Panc1 (cell line): Measurements from ENCODE around the gene MPZL1. TPM values are rescaled to one million over a fixed set of nuclear protein-coding genes. Genes with fewer than 3 reads are reported as not detected.

ENCODE experiments used
- ATAC-seq: fragments of 200-7000 bp; cut with Tn5 transposase; 2 replicates; pipeline ENCODE4 v1.9.1; 2020; ENCODE audit warnings: mild to moderate bottlenecking, moderate library complexity
- BruUV-seq: library from RNA; stranded (reverse); fragments of 400-500 nt; replicated peaks from 2 replicates; lab custom pipeline; 2021; lab: Mats Ljungman, UMichigan
- CTCF ChIA-PET: fragments of 300-600 bp; sonication (Branson Sonifier 250); formaldehyde crosslinking; loops from one replicate; lab custom pipeline; 2022; ENCODE audit warnings: antibody characterized with exemption; lab: Charles Lee
- POLR2A ChIA-PET: fragments of 300-600 bp; sonication (Branson Sonifier 250); formaldehyde crosslinking; loops from one replicate; lab custom pipeline; 2022; ENCODE audit warnings: antibody characterized with exemption; lab: Charles Lee
- DNase-seq: peaks from one replicate; pipeline ENCODE4 v3.0.0-alpha.2; 2010; ENCODE audit warnings: low read depth, low spot score
- H3K27ac ChIP-seq: 2 replicates; pipeline ENCODE4 v1.5.1; 2011; ENCODE audit warnings: mild to moderate bottlenecking, low read length, inconsistent platforms
- H3K27me3 ChIP-seq: fragments of 200-500 bp; sonication (Bioruptor generic); 2 replicates; pipeline ENCODE4 v1.6.0; 2014; ENCODE audit warnings: low read length, inconsistent platforms; ENCODE audit not compliant: control insufficient read depth, insufficient read depth
- H3K36me3 ChIP-seq: fragments of 200-500 bp; sonication (Bioruptor generic); 2 replicates; pipeline ENCODE4 v1.5.1; 2014; ENCODE audit warnings: inconsistent platforms, mild to moderate bottlenecking, low read length, moderate library complexity; ENCODE audit not compliant: control insufficient read depth, insufficient read depth
- H3K4me1 ChIP-seq: 2 replicates; pipeline ENCODE4 v1.5.1; 2011; ENCODE audit warnings: inconsistent platforms, mild to moderate bottlenecking, low read length, moderate library complexity; ENCODE audit not compliant: control insufficient read depth, insufficient read depth
- H3K4me3 ChIP-seq, 2 experiments: 2 replicates each; pipeline ENCODE4 v1.5.1; 2011 to 2012; ENCODE audit warnings: low read depth in 2 of 2, low read length in 2 of 2, mild to moderate bottlenecking in 2 of 2, inconsistent platforms in 1 of 2, moderate library complexity in 1 of 2
- H3K9me3 ChIP-seq: fragments of 200-500 bp; sonication (Bioruptor generic); 2 replicates; pipeline ENCODE4 v1.5.1; 2014; ENCODE audit warnings: low read depth, mild to moderate bottlenecking, inconsistent platforms, low read length, moderate library complexity; ENCODE audit not compliant: control insufficient read depth, insufficient read depth
- CTCF ChIP-seq: fragments of 450-650 bp; IDR thresholded peaks from 2 replicates; pipeline ENCODE4 v1.5.1; 2017; ENCODE audit warnings: mild to moderate bottlenecking
- POLR2AphosphoS5 ChIP-seq: IDR thresholded peaks from 2 replicates; pipeline ENCODE4 v1.6.1; 2012; ENCODE audit warnings: mild to moderate bottlenecking, low read depth, low read length, moderate library complexity
- REST ChIP-seq, 2 experiments: IDR thresholded peaks; 2 replicates each; pipeline ENCODE4 v1.6.1; 2011 to 2012; ENCODE audit warnings: low read depth in 2 of 2, control low read depth in 1 of 2, low read length in 1 of 2, mild to moderate bottlenecking in 1 of 2, moderate library complexity in 1 of 2; ENCODE audit not compliant: insufficient read depth in 1 of 2
- SIN3A ChIP-seq: IDR thresholded peaks from 2 replicates; pipeline ENCODE4 v1.6.1; 2012; ENCODE audit warnings: low read depth, mild to moderate bottlenecking, low read length, moderate library complexity, borderline replicate concordance; ENCODE audit not compliant: insufficient read depth
- TCF7L2 ChIP-seq: IDR thresholded peaks from 2 replicates; pipeline ENCODE4 v1.6.1; 2011; ENCODE audit warnings: mild to moderate bottlenecking, low read depth, low read length, inconsistent platforms
- in situ Hi-C: cut with HindIII; loops from 2 replicates; pipeline ENCODE4 v1.10.0; 2016; ENCODE audit warnings: low sequenced_read_pairs, low pct_unique_long_range_greater_than_20kb
- intact Hi-C: fragments of 100-400 bp; cut with micrococcal nuclease; formaldehyde crosslinking; loops from one replicate; pipeline ENCODE4 v1.10.0; 2022; ENCODE audit not compliant: unreplicated experiment
- total RNA-seq: library from RNA; stranded (reverse); gene quantifications from one replicate; pipeline ENCODE4 v1.2.1, GENCODE V29; 2021; ENCODE audit not compliant: unreplicated experiment

MPZL1 gene
- total RNA-seq, 1 experiment from 2014 or later, result 72.0 TPM

GRCh38 chr1:167794043-167794442 lies 72.3 kb downstream of the MPZL1 start:
- no peak for ATAC-seq
- ChIA-PET CTCF (no interaction called here), POLR2A (no interaction called here)
- H3K27ac ChIP-seq, result no peak overlapping the region
- no peaks in the 10 kb centered on the region for H3K27me3 ChIP-seq
- intact Hi-C loops (no loop called here), in situ Hi-C loops (no loop called here)
- BruUV-seq, result no TSS peak
- H3K4me3 ChIP-seq, result no peak overlapping the region
- no peaks in the 10 kb centered on the region for H3K4me1 ChIP-seq
- H3K9me3 ChIP-seq, result no peaks in the 10 kb centered on the region
- no peaks in the 10 kb centered on the region; the same call in 1 of the 2 replicates for H3K36me3 ChIP-seq
- no peak for DNase-seq
- no peak for TF ChIP-seq SIN3A
- no peak for TF ChIP-seq CTCF
- no peak for TF ChIP-seq POLR2AphosphoS5
- no peak for TF ChIP-seq REST (IDR thresholded peaks at IDR 0.05; ENCODE audit: insufficient read depth in 1 of 2, low read depth in 2 of 2, low read length in 1 of 2)
- TF ChIP-seq TCF7L2, result no peak

- Histone ChIP-seq H3K4me1 (no peaks in the 10 kb centered on the region), H3K9me3 (no peaks in the 10 kb centered on the region), H3K27ac (no peak overlapping the region), H3K36me3 (no peaks in the 10 kb centered on the region), H3K27me3 (no peaks in the 10 kb centered on the region), H3K4me3 (no peak overlapping the region)
- in situ Hi-C loops (no loop called here), intact Hi-C loops (no loop called here)
- no peak for TF ChIP-seq SIN3A
- BruUV-seq, result no TSS peak
- ChIA-PET POLR2A (no interaction called here), CTCF (no interaction called here)
- no peak for ATAC-seq
- DNase-seq, result no peak
Observed at GRCh38 chr1:167795810-167796740, 74.3 kb downstream of the MPZL1 start.

GRCh38 chr1:167797015-167797414 lies 75.2 kb downstream of the MPZL1 start:
- no peak overlapping the region for H3K27ac ChIP-seq
- no peak overlapping the region for H3K4me3 ChIP-seq
- ChIA-PET CTCF (no interaction called here), POLR2A (no interaction called here)
- intact Hi-C loops (no loop called here), in situ Hi-C loops (no loop called here)
- no peaks in the 10 kb centered on the region for H3K36me3 ChIP-seq
- no peak for TF ChIP-seq CTCF
- TF ChIP-seq TCF7L2, result no peak
- TF ChIP-seq POLR2AphosphoS5, result no peak
- no peak for TF ChIP-seq REST (IDR thresholded peaks at IDR 0.05; ENCODE audit: insufficient read depth in 1 of 2, low read depth in 2 of 2, low read length in 1 of 2)
- no peak for TF ChIP-seq SIN3A
- ATAC-seq (peak; percentile 75; the same call in 1 of the 2 replicates), DNase-seq (no peak)
- no peaks in the 10 kb centered on the region for H3K27me3 ChIP-seq
- H3K4me1 ChIP-seq, result no peaks in the 10 kb centered on the region
- H3K9me3 ChIP-seq, result no peaks in the 10 kb centered on the region
- no TSS peak for BruUV-seq
